Measurements from ENCODE around the gene ATAD1.

The ATAD1 gene

DNA sequence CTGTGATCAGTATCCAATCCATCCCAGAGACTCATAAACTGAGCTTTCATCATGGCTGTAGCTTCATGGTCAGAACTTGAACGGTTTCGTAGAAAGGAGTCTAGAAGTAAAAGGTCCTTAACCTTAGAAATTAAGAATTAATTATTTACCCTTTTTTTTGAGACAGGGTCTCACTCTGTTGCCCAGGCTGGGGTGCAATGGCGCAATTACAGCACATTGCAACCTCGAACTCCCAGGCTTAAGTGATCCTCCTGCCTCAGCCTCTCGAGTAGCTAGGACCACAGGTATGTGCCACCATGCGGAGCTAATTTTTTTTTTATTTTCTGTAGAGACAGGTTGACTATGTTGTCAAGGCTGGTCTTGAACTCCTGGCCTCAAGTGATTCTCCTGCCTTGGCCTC, 41.7 kb downstream of the ATAD1 start:
- Histone ChIP-seq H3K9me2 (replicated peaks; ENCODE audit: control insufficient read depth, low read length) (no peaks in the 10 kb centered on the region), H3K4me2 (ENCODE audit: low read length) (no peak overlapping the region), H3K4me1 (ENCODE audit: control insufficient read depth, low read length) (0 out of 2 replicates have a peak, but pooled peaks cover 5% of the 10 kb centered on the region), H3K4me3 (ENCODE audit: low read length) (no peak overlapping the region), H3F3A (ENCODE audit: control insufficient read depth, insufficient read depth) (peaks cover 11% of the 10 kb centered on the region; the same call in 1 of the 2 replicates), H3K79me2 (ENCODE audit: control insufficient read depth, low read length) (peaks cover 20% of the 10 kb centered on the region), H3K27me3 (ENCODE audit: control insufficient read depth, low read length) (no peaks in the 10 kb centered on the region), H3K27ac (ENCODE audit: low read depth, low read length) (no peak overlapping the region), H4K20me1 (ENCODE audit: control insufficient read depth, insufficient read depth, low read depth, low read length) (no peaks in the 10 kb centered on the region), H3K36me3 (ENCODE audit: control insufficient read depth, low read length) (peaks cover 58% of the 10 kb centered on the region), H3K9me3 (ENCODE audit: control insufficient read depth, insufficient read depth, low read length) (no peaks in the 10 kb centered on the region)
- no peak for TF ChIP-seq EZH2phosphoT487 (IDR thresholded peaks at IDR 0.05; ENCODE audit: borderline replicate concordance, low read length)
- TF ChIP-seq, protein P1, sequence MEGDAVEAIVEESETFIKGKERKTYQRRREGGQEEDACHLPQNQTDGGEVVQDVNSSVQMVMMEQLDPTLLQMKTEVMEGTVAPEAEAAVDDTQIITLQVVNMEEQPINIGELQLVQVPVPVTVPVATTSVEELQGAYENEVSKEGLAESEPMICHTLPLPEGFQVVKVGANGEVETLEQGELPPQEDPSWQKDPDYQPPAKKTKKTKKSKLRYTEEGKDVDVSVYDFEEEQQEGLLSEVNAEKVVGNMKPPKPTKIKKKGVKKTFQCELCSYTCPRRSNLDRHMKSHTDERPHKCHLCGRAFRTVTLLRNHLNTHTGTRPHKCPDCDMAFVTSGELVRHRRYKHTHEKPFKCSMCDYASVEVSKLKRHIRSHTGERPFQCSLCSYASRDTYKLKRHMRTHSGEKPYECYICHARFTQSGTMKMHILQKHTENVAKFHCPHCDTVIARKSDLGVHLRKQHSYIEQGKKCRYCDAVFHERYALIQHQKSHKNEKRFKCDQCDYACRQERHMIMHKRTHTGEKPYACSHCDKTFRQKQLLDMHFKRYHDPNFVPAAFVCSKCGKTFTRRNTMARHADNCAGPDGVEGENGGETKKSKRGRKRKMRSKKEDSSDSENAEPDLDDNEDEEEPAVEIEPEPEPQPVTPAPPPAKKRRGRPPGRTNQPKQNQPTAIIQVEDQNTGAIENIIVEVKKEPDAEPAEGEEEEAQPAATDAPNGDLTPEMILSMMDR (IDR thresholded peaks at IDR 0.05; ENCODE audit: low read depth, low read length, poor library complexity, severe bottlenecking) = no peak

DNA sequence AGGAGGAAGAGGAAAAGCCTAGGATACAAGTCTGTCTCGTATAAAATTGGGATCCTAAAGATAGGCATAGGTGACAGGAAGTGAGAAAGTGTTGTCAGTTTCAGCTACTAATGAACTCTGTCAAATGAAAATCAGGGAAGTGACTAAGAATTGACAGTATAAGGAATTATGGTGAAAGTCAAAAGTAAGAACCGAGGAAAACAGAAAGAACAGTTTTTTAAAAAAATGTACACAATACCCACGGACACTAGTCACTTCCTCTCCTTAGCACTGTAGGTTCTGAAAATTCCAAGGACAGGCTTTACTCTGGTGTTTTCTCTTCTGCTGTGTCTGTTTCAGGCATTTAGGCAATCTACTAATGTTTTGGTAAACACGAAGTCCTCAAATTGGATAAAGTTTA, 42.3 kb downstream of the ATAD1 start:
- H3K27me3 ChIP-seq (ENCODE audit: control insufficient read depth, low read length) = no peaks in the 10 kb centered on the region

DNA sequence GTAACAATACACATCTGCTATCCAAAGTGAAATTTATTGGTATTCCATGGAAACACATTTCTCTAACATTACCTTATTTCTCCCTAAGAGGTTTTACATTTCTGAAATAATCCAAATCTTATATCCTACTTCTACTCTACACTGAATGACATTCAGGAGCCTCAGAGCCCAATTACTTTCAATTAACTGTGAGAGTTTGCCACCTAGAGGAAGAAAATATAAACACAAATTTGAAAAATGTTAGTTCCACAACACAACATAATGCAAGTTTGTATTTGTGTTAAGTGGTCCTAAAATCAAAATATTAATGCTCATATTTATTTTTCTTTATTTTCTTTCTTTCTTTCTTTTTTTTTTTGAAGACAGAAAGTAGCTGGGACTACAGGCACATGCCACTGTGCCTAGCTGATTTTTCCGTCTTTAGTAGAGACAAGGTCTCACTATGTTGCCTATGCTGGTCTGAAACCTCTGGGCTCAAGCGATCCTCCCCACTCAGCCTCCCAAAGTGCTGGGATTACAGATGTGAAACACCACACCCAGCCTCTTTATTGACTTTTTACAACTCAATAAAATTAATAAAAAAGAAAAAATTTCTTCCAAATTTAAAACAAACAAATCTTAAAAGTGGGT, 46.0 kb downstream of the ATAD1 start:
- Histone ChIP-seq H3K36me3 (ENCODE audit: control insufficient read depth, low read length) (peaks cover 64% of the 10 kb centered on the region), H3K27me3 (ENCODE audit: control insufficient read depth, low read length) (no peaks in the 10 kb centered on the region), H3K4me3 (ENCODE audit: low read length) (no peak overlapping the region), H4K20me1 (ENCODE audit: control insufficient read depth, insufficient read depth, low read depth, low read length) (no peaks in the 10 kb centered on the region), H3F3A (ENCODE audit: control insufficient read depth, insufficient read depth) (peaks cover 11% of the 10 kb centered on the region; the same call in 1 of the 2 replicates), H3K9me3 (ENCODE audit: control insufficient read depth, insufficient read depth, low read length) (no peaks in the 10 kb centered on the region), H3K79me2 (ENCODE audit: control insufficient read depth, low read length) (no peaks in the 10 kb centered on the region), H3K27ac (ENCODE audit: low read depth, low read length) (no peak overlapping the region), H3K4me2 (ENCODE audit: low read length) (no peak overlapping the region), H3K4me1 (ENCODE audit: control insufficient read depth, low read length) (0 out of 2 replicates have a peak, but pooled peaks cover 5% of the 10 kb centered on the region), H3K9me2 (replicated peaks; ENCODE audit: control insufficient read depth, low read length) (no peaks in the 10 kb centered on the region)
- TF ChIP-seq EZH2phosphoT487 (IDR thresholded peaks at IDR 0.05; ENCODE audit: borderline replicate concordance, low read length) = no peak
- TF ChIP-seq, protein P1 (IDR thresholded peaks at IDR 0.05; ENCODE audit: low read depth, low read length, poor library complexity, severe bottlenecking) = peak; percentile 48

More for the DNA sequence above, 42.3 kb downstream of the ATAD1 start:
- TF ChIP-seq, protein P1 (IDR thresholded peaks at IDR 0.05; ENCODE audit: low read depth, low read length, poor library complexity, severe bottlenecking) = no peak
- TF ChIP-seq EZH2phosphoT487 (IDR thresholded peaks at IDR 0.05; ENCODE audit: borderline replicate concordance, low read length) = no peak
- Histone ChIP-seq H3K4me3 (ENCODE audit: low read length) (no peak overlapping the region), H3K27ac (ENCODE audit: low read depth, low read length) (no peak overlapping the region), H3K9me2 (replicated peaks; ENCODE audit: control insufficient read depth, low read length) (no peaks in the 10 kb centered on the region), H3K36me3 (ENCODE audit: control insufficient read depth, low read length) (peaks cover 58% of the 10 kb centered on the region), H3K79me2 (ENCODE audit: control insufficient read depth, low read length) (peaks cover 18% of the 10 kb centered on the region), H3K9me3 (ENCODE audit: control insufficient read depth, insufficient read depth, low read length) (no peaks in the 10 kb centered on the region), H4K20me1 (ENCODE audit: control insufficient read depth, insufficient read depth, low read depth, low read length) (no peaks in the 10 kb centered on the region), H3K4me1 (ENCODE audit: control insufficient read depth, low read length) (0 out of 2 replicates have a peak, but pooled peaks cover 5% of the 10 kb centered on the region), H3F3A (ENCODE audit: control insufficient read depth, insufficient read depth) (peaks cover 11% of the 10 kb centered on the region; the same call in 1 of the 2 replicates), H3K4me2 (ENCODE audit: low read length) (no peak overlapping the region)
